T follicular helper cell (primary cell): ENCODE data around the gene AQP1.

Experiments
- DNase-seq: peaks from one replicate; pipeline ENCODE4 v3.0.0-alpha.2; 2020; ENCODE audit warnings: low read depth

AQP1 gene

DNA sequence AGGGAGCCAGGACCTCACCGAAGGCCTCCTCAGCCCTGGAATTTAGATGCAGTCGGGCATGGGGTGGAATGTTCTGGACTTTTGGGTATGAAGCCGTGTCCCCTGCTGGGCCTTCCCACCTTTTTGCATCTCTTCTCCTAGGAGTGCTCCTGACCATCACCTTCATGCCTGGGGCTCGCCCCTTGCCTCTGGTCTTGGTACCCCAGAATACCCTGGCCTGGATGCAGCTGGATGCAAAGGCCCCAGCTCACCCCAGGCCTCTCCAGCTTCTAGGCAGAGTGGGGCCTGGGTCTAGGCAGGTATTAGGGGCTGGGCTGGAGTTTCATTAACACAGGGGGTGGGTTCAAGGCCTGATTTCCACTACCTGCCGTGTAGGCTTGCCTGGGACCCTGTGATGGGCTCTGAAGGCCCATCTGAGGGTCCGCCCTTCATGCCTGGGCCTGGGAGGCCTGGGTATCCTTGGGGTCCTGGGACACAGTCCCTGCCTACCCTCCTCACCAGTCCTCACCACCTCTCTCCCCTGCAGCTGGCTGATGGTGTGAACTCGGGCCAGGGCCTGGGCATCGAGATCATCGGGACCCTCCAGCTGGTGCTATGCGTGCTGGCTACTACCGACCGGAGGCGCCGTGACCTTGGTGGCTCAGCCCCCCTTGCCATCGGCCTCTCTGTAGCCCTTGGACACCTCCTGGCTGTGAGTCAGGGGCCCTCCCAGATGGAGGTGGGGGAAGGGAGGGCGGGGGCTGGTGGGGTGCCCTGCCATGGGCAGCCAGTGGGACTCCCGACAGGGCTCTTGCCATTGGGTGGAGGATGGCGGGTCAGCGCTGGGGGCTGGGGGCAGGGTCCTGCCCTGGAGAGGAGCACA lies 10.1 kb downstream of the AQP1 start:
- DNase-seq = no peak

GRCh38 chr7:30922596-30922995 lies 10.9 kb downstream of the AQP1 start:
- no peak for DNase-seq

GRCh38 chr7:30923009-30923773 lies 11.5 kb downstream of the AQP1 start:
- DNase-seq = no peak

GRCh38 chr7:30923774-30924413 lies 12.2 kb downstream of the AQP1 start:
- no peak for DNase-seq

GRCh38 chr7:30924624-30925023 lies 13.0 kb downstream of the AQP1 start:
- no peak for DNase-seq

DNA sequence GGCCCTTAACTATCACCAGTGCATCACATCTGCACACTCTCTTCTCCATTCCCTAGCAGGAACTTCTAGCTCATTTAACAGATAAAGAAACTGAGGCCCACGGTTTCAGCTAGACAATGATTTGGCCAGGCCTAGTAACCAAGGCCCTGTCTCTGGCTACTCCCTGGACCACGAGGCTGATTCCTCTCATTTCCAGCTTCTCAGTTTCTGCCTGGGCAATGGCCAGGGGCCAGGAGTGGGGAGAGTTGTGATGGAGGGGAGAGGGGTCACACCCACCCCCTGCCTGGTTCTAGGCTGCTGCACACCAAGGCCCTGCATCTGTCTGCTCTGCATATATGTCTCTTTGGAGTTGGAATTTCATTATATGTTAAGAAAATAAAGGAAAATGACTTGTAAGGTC lies 13.5 kb downstream of the AQP1 start:
- DNase-seq = no peak

DNA sequence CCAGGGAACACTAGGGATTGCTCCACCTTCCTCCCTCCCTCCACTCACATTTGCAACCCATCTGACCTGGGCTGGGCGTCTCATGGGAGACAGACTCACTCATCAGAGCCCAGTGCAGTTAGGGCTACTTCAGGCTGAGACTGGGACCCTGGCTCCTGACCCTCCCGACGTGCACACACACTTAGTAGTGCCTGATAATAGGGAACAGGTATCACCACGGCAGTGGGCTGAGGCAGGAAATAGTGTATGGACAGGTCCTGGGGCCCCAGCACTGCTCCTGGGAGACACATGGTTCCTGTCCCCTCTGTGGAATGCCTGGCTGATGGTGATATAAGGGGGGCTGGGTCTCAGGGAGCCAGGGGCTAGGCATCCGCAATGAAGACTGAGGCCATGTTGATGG lies 14.3 kb downstream of the AQP1 start:
- no peak for DNase-seq

GRCh38 chr7:30926313-30926712 lies 14.7 kb downstream of the AQP1 start:
- DNase-seq = no peak

DNA sequence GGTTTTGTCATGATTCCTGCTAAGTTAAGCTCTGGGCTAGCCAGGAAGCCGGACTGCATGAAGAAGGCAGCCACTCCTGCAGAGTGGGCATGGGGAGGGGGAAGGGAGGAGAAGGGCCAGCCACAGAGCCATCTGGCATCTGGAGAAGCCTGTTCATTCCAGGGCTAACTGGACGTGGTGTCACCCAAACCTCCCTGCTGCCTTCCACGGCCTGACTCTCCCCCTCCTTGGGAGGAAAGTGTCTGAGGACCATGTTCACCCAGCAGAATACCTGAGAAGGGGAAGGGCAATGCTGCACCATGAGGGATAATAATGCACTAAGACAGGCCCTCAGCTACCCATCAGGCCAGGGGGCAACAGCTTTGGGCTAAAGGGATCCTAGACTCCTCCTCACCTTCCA lies 15.4 kb downstream of the AQP1 start:
- DNase-seq = no peak

DNA sequence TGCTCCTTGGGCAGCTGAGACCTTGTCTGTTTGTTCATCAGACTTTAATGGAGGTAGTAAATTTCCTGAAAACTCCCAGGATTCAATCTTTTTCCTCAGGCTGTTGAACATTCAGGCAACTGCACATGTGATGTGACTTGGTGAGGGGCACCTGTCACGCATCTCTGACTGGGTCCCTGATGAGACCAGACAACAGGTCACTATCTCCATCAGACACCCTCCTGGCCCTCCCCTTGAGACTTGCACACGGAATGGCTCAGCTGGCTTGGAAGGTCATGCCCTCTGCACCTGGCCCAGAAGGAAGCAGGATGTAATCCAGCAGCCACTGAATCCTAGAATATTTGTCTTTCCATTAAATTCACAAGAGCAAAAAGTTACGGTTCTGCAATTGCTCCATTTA lies 15.9 kb downstream of the AQP1 start:
- DNase-seq = no peak

DNA sequence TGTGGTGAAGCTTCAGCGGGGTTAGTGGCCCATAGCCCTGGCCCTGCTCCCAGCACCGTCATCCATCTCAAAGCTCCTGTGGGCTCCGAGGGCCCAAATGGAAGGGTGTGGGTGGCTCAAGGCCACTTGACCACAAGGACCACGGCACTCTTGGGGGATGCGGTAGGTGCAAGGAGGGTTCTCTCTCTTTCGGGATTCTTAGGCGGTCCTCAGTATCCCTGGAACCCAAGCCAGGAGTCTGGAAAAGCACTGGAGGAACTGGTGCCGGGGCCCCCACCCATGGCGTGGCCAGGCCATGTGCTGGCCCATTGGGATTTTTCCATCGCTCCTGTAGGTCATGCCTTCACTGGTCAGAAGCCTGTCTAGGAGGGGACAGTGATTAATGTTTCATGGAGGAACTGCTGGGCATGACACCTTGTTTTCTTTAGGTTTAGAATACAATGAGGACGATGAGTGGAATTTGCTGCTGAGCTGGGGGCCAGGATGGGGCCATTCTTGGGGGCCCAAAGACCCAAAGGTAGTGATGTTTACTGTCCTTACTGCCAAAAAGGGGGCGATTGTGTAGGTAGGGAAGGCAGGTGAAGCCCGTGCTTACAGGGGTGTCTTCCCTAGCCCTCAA lies 16.7 kb downstream of the AQP1 start:
- no peak for DNase-seq

DNA sequence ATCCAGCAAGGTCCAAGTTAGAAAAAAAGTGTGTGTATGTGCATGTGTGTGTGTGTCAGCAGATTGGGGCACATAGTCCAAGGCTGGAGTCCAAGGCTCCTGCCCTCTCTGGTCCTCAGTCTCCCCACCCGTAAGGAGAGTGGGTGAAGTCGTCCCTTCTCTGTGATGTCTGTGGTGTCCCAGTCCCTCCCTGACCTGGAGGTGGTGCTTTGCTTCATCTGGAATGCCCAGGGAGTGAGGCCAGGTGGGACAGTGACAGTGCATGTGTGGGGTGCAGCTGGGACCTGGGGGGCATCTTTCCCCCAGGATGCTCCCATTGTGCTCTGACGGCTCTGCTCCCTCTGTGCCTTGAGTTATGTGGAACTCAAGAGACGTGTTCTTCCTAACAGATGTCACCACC lies 18.0 kb downstream of the AQP1 start:
- no peak for DNase-seq

DNA sequence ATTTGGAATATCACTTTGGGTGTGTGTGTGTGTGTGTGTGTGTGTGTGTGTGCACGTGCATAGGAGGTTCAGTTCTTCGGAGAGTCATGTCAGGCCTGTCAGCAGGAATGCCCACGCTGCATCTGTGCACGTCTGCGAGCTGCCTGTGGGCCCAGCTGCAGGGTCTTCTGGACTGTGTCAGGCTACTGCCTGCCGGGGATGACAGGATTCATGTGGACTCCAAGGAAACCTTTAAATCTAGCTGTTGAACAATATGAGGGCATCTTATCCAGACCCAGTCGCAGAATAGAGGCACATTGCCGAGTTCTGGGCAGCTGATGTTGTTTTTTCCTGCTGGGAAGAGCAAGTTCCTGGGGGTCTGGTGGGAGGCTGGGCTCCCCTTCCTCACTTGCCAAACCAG lies 19.0 kb downstream of the AQP1 start:
- no peak for DNase-seq

- DNase-seq = no peak
These were observed 19.7 kb downstream of the AQP1 start for GRCh38 chr7:30931161-30931928.

DNA sequence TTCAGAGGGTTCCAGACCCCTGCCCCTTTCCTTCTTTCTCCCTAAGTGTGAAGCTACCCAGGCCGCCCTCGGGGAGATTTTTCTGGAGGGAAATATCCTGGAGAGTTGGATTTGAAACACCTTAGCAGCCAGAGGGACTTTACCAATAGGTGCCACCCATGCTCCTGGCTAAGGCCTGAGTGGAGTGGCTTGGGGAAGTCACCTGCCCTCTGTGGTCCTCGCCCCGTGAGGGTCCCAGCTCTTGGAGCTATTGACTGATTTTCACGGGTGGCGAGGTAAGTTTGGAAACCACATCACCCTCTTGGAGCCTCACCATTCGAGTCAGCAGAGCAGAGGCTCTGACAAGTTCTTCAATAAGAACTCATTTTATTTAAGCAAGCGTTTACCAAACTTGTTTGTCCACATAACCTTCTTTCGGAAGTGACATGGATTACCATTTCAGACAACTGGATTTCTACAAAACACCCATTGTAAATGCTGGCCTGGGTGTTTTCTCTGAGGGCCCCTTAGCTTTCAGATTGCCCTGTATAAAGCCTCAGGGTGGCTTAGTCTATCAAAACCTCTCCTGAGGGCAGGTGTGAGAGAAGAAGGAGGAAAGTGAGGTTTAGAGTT lies 20.4 kb downstream of the AQP1 start:
- no peak for DNase-seq

DNA sequence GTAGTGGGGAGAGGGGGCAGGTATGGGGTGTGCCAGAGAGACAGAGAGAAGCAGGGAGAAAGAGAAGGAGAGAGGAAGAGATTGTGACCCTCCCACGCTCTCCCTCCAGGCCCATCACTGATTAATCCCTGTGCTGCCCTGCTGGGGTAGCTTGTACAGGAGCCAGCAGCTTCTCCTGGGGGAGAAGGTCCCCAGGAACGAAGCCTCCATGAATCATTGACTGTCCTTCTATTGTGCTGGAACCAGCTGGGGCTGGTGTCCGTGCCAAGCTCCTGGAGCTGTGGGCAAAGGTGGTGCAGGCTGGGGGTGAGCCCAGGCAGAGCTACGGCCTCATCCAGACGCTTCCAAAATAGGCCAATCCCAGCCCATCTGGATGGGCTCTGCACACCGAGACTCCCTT lies 20.9 kb downstream of the AQP1 start:
- no peak for DNase-seq

DNA sequence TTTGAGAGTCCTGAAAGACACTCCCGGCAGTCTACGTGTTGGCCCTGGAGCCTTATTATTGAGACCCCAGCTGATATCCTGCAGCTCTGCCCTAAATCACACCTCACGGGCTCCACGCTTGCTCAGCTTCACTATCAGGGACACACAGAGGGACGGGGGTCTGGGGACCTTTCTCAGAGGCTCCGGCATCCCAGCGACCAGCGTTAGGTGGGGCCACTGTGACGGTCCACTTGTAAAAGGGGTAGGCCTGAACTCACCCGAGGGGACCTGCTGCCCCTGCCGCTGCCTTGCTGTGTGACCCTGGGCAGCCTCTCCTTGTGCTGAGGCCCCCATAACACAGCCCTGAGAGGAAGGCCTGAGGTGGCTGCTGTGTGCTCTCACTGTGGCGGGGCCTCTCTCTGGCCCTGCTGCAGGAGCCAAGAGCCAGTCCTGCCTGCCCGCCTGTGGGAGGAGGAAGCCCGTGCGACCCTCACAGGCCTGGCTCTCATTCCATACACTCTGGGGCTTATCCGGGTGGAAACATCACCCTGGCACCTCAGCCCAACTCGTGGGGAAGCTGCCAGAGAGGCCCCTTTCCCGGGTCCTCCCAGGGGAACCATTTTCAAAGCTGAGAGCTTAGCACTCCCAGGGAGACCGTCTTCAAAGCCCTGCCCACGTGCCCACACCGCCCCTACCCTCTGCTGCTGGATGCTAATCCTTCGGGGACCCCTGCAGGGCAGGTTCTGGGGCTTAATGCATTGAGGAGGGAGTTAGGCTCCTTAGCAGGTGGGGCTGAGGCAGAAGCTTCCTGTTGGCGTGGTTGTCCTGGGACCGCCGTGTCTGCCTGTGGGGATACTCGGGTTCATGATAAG lies 21.7 kb downstream of the AQP1 start:
- DNase-seq = no peak

DNA sequence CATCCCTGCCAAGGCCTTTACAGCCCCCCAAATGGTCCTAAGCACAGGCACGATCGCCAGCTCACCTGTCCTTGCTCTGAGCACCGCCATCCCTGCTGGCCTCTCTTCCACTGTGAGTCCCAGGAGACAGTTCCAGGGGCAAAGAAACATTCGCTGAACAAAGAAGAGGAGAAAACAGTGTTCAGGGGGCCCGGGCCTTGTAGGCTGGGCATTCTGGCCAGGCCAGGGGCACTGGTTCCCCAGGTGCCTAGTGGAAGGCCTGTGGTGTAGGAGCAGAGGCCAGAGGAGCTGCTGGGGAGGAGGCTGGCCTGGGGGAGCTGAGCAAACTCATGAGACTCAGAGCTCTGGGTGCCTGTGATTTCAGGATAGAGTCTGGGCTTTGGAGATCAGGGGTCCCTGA lies 22.6 kb downstream of the AQP1 start:
- no peak for DNase-seq

- no peak for DNase-seq
These were observed 23.3 kb downstream of the AQP1 start for GRCh38 chr7:30934732-30935568.

DNA sequence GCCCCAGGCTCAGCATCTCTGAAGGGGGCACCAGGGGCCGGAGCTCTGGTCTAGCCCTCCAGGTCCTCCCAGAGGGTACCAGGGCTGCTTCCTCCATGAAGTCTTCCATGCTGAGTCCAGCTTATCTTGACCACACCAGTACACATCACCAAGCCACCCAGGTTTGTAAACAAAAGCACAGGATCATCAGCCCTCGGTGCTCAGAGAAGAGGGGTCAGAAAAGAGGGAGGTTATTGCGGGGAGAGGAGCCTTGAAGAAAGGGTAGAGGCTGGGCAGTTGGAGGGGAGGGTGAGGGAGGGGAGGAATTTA lies 23.9 kb downstream of the AQP1 start:
- DNase-seq = no peak
